Measurements from ENCODE around the gene GSG1L.

Gene GSG1L

GRCh38 chr16:28092721-28093384 is 29.3 kb upstream of the GSG1L start:
- no peak for DNase-seq

- DNase-seq: peak in 1 of 56 donors; percentile 6
Measured at GRCh38 chr16:28091656-28092055, 28.1 kb upstream of the GSG1L start.

- DNase-seq: no peak
Measured at GRCh38 chr16:28090646-28091377, 27.3 kb upstream of the GSG1L start.

GRCh38 chr16:28089992-28090365 is 26.5 kb upstream of the GSG1L start:
- peak in 20 of 56 donors; percentile 3 to 72 (median 40) for DNase-seq

- no peak for DNase-seq
Measured at GRCh38 chr16:28089205-28089991, 25.9 kb upstream of the GSG1L start.

- DNase-seq: no peak
Measured at GRCh38 chr16:28087675-28088300, 24.3 kb upstream of the GSG1L start.

GRCh38 chr16:28087140-28087660 is 23.7 kb upstream of the GSG1L start:
- DNase-seq: no peak

GRCh38 chr16:28086186-28087139 is 22.9 kb upstream of the GSG1L start:
- DNase-seq: no peak

GRCh38 chr16:28085389-28086171 is 22.1 kb upstream of the GSG1L start:
- no peak for DNase-seq

- no peak for DNase-seq
Measured at GRCh38 chr16:28084209-28084608, 20.7 kb upstream of the GSG1L start.

GRCh38 chr16:28082624-28083023 is 19.1 kb upstream of the GSG1L start:
- no peak for DNase-seq

GRCh38 chr16:28081391-28081968 is 18.0 kb upstream of the GSG1L start:
- no peak for DNase-seq

GRCh38 chr16:28078261-28078660 is 14.7 kb upstream of the GSG1L start:
- no peak for DNase-seq

GRCh38 chr16:28073836-28074235 is 10.3 kb upstream of the GSG1L start:
- DNase-seq: no peak

GRCh38 chr16:28072087-28072486 is 8.6 kb upstream of the GSG1L start:
- DNase-seq: no peak

GRCh38 chr16:28069971-28070794 is 6.7 kb upstream of the GSG1L start:
- DNase-seq: no peak

- DNase-seq: no peak
Measured at GRCh38 chr16:28068976-28069375, 5.5 kb upstream of the GSG1L start.
